Activated T-cell treated with anti-CD3 and anti-CD28 coated beads for 4 hours (primary cell): ENCODE data around the gene PROCA1.
"Not testable (repeated sequence)": the region's sequence is repeated elsewhere in the genome, so short reads cannot be mapped to it uniquely, and the experiment has no call there.

ENCODE experiments used
- DNase-seq: peaks from one replicate; pipeline ENCODE4 v3.0.0-alpha.2; 2020

Gene PROCA1

GRCh38 chr17:28743243-28744103, 31.8 kb upstream of the PROCA1 start, which contains the start of gene TRAF4:
Gene TRAF4, plus strand, starts transcription at chr17:28744011. Its CDS starts 102 bp downstream, at chr17:28744113.
- peak; percentile 69 for DNase-seq

GRCh38 chr17:28741358-28742349, 30.0 kb upstream of the PROCA1 start:
- DNase-seq: no peak

DNA sequence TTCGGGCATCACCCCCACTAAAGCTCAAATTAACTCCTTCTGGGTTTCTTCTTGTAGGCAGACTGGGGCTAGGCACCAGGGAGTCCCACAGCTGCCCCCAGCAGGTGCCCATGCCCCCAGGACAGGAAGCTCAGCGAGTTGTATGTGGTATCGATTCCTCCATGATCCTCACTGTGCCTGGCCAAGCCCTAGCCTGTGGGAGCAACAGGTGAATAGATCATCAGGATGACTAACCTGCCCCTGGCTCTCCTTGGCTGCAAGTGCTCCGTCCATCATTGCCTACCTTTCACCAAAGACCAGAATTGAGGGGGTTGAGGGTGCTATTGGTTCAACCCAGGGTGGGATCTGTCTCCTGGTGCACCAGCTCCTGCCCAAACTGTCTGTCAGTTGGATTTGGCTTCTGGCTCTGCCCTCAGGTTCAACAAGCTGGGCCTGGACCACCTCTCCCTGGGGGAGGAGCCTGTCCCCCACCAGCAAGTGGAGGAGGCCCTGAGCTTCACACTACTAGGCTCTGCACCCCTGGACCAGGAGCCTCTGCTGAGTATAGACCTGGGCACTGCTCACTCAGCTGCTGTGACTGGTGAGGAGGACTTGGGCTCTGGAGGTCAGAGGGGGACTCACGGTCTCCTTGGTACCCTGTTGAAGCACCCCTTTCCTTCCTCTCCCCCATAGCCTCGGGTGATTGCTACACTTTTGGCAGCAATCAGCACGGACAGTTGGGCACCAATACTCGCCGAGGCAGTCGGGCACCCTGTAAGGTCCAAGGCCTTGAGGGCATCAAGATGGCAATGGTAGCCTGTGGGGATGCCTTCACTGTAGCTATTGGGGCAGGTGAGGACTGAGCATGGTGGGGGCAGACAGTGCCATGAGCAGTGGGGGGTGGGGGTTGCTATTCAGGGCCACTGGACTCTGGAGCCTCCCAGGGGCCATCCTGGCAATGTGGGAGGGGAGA, 29.0 kb upstream of the PROCA1 start:
- no peak for DNase-seq

GRCh38 chr17:28738680-28739384, 27.1 kb upstream of the PROCA1 start:
- DNase-seq: peak; percentile 62

DNA sequence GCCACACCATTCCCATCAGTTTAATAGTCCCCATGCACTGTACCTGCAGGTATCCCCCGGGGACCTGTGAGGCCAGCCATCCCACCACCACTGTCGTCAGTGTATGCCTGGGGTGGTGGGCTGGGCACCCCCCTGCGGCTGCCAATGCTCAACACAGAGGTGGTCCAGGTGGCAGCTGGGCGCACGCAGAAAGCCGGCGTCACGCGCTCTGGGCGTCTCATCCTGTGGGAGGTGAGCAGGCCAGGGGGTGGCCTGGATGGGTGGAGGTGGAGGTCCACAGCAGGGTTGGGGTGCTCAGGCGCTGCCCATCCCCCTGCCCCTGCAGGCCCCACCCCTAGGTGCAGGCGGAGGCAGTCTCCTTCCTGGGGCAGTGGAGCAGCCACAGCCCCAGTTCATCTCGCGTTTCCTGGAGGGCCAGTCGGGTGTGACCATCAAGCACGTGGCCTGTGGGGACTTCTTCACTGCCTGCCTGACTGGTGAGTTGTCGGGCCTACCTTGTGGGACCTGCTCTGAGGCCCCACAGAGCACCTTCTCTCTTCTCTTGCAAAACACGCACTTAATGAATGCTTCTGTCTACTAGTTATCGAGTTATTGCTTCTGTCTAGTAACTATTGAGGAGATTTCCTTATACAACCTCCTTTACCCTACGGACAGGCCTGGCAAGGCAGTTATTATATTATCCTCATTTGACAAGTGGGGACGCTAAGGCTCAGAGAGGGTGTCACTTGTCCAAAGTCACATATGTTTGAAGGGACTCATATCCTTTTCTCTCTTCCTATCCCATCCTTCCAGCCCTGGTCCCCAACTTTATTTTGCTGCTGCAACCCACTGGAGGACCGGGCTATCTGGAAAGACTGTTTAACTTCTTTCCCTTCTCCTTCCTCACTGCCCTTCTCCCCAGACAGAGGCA, 26.3 kb upstream of the PROCA1 start:
- DNase-seq: no peak

- DNase-seq: no peak
Observed at GRCh38 chr17:28737316-28737715, 25.6 kb upstream of the PROCA1 start.

GRCh38 chr17:28735913-28736769, 24.5 kb upstream of the PROCA1 start:
- DNase-seq: not testable (repeated sequence)

DNA sequence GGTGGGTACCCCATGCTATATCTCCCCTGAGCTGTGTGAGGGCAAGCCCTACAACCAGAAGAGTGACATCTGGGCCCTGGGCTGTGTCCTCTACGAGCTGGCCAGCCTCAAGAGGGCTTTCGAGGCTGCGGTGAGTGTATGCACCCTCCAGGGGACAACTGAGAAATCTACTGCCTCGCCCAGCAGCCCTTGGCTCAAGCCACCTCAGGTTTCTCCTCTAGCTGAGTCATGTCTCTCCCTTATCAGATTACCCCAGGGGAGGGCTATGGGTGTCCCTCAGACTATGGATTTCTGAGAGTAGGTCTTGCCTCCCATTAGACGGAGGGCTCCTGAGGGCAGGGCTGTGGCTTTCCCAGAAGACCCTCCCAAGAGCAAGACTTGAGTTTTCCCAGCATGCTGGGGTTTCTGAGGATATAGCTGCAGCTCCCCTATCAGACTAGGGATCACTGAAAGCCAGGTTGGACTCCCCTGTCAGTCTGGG, 23.6 kb upstream of the PROCA1 start:
- DNase-seq: no peak

GRCh38 chr17:28734712-28735241, 23.1 kb upstream of the PROCA1 start:
- no peak for DNase-seq

DNA sequence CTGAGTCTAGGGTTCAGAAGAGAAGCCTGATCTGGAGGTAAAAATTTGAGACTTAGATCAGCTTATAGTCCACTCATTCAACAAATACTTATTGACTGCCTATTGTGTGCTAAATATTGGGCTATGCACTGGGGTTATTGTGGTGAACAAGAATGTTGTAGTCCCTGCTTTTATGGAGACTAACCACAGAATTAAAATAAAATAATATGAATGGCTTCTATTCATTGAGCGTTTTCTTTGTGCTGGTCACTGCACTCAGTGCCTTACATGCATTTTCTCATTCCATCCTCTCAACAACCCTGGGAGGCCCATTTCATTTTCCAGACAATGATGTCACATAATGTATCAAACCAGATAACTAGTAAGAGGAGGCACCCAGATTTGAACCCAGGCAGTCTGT, 21.7 kb upstream of the PROCA1 start:
- DNase-seq: no peak

GRCh38 chr17:28729950-28730330, 18.3 kb upstream of the PROCA1 start:
- no peak for DNase-seq

GRCh38 chr17:28728364-28729200, 16.9 kb upstream of the PROCA1 start, which contains the start of gene NEK8:
Gene NEK8, plus strand, starts transcription at chr17:28728788. Its CDS starts 26 bp downstream, at chr17:28728814.
- peak; percentile 99 for DNase-seq

GRCh38 chr17:28726627-28727491, 15.2 kb upstream of the PROCA1 start:
- peak; percentile 89 for DNase-seq

GRCh38 chr17:28726226-28726626, 14.5 kb upstream of the PROCA1 start, which contains the start of gene TLCD1:
Gene TLCD1, minus strand, starts transcription at chr17:28726233. Its CDS starts 136 bp downstream, at chr17:28726097.
- DNase-seq: no peak

- no peak for DNase-seq
Observed at GRCh38 chr17:28725660-28726225, 14.1 kb upstream of the PROCA1 start.

DNA sequence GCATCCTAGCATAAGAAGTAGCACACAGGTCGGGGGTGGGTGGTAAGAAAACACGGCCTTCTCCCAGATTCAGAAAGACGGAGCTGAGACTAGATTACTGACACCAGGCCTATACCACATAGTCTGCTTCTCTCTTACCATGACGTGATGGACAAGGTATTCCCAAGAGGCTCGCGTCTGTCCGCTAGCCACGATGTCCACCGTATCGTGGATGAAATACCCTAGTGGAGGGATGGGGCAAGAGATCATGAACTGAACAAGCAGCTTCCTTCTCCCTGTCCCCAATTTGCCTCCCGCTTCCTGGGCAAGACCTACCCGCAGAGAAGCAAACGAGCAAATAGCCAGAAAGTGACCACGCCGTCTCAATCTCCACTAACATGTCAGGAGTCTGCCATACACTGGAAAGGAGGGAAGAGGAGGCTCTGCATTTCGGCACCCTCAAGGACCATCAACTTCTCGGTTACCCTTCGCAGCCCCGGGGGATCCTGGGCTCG, 13.5 kb upstream of the PROCA1 start:
- DNase-seq: no peak
